Naive thymus-derived CD4-positive, alpha-beta T cell (primary cell): ENCODE data around the gene SULF2. TPM values are rescaled to one million over a fixed set of nuclear protein-coding genes. Genes with fewer than 3 reads are reported as not detected.

Experiments
- ATAC-seq: fragments of 150-1000 bp; cut with Tn5 transposase; 2 replicates; pipeline ENCODE4 v1.10.0; 2021; ENCODE audit warnings: mild to moderate bottlenecking, moderate library complexity
- CTCF ChIA-PET: fragments of 350-600 bp; sonication (Branson Sonifier 250); formaldehyde crosslinking; loops from one replicate; lab custom pipeline; 2021; ENCODE audit warnings: antibody characterized with exemption; lab: Charles Lee
- POLR2A ChIA-PET: fragments of 350-600 bp; sonication (Branson Sonifier 250); formaldehyde crosslinking; loops from one replicate; lab custom pipeline; 2021; ENCODE audit warnings: antibody characterized with exemption, inconsistent platforms; lab: Charles Lee
- DNase-seq, 9 donors: peaks; one replicate each; pipeline versions ENCODE4 v3.0.0 to v3.0.0-alpha.2; 2020 to 2022; ENCODE audit warnings: mixed read lengths in 1 of 9
- H3K27ac ChIP-seq: one replicate; pipeline ENCODE4 v1.7.0; 2013; ENCODE audit warnings: mild to moderate bottlenecking, low read depth, low read length, moderate library complexity
- H3K27me3 ChIP-seq, 2 donors: one replicate each; pipeline ENCODE4 v1.7.0; 2013; ENCODE audit warnings: low read length in 2 of 2, mild to moderate bottlenecking in 2 of 2, moderate library complexity in 2 of 2; ENCODE audit not compliant: control insufficient read depth in 2 of 2, insufficient read depth in 2 of 2
- H3K36me3 ChIP-seq, 3 experiments: 1 replicate in 2 of 3; 2 replicates in 1 of 3; pipeline ENCODE4 v1.7.0; 2013; ENCODE audit warnings: low read length in 3 of 3, mild to moderate bottlenecking in 3 of 3, moderate library complexity in 1 of 3; ENCODE audit not compliant: insufficient read depth in 3 of 3, control insufficient read depth in 2 of 3
- H3K4me1 ChIP-seq, 2 donors: one replicate each; pipeline ENCODE4 v1.7.0; 2013; ENCODE audit warnings: low read length in 2 of 2, mild to moderate bottlenecking in 2 of 2, moderate library complexity in 1 of 2; ENCODE audit not compliant: control insufficient read depth in 2 of 2, insufficient read depth in 2 of 2
- H3K4me3 ChIP-seq: 2 replicates; pipeline ENCODE4 v1.7.0; 2013; ENCODE audit warnings: mild to moderate bottlenecking, low read length
- H3K9me3 ChIP-seq, 3 experiments: 1 replicate in 2 of 3; 2 replicates in 1 of 3; pipeline ENCODE4 v1.7.0; 2013; ENCODE audit warnings: low read length in 3 of 3; ENCODE audit not compliant: control insufficient read depth in 2 of 3
- H3K27ac Mint-ChIP-seq, 9 donors: one replicate each; pipeline ENCODE4 v1.8.0; 2020 to 2022; ENCODE audit warnings: mixed read lengths in 9 of 9, mild to moderate bottlenecking in 8 of 9, moderate library complexity in 5 of 9, inconsistent platforms in 2 of 9
- H3K27me3 Mint-ChIP-seq, 5 donors: one replicate each; pipeline ENCODE4 v1.8.0; 2021 to 2022; ENCODE audit warnings: mixed read lengths in 5 of 5, mild to moderate bottlenecking in 1 of 5
- H3K36me3 Mint-ChIP-seq, 5 donors: one replicate each; pipeline ENCODE4 v1.8.0; 2020 to 2022; ENCODE audit warnings: mixed read lengths in 5 of 5, mild to moderate bottlenecking in 3 of 5, inconsistent platforms in 1 of 5
- H3K4me1 Mint-ChIP-seq, 7 donors: one replicate each; pipeline ENCODE4 v1.8.0; 2020 to 2022; ENCODE audit warnings: mixed read lengths in 7 of 7, mild to moderate bottlenecking in 3 of 7, inconsistent platforms in 1 of 7
- H3K4me3 Mint-ChIP-seq, 10 donors: one replicate each; pipeline ENCODE4 v1.8.0; 2020 to 2022; ENCODE audit warnings: mild to moderate bottlenecking in 10 of 10, mixed read lengths in 10 of 10, moderate library complexity in 6 of 10, inconsistent platforms in 2 of 10
- H3K9me3 Mint-ChIP-seq, 11 donors: one replicate each; pipeline ENCODE4 v1.8.0; 2020 to 2022; ENCODE audit warnings: mixed read lengths in 11 of 11, mild to moderate bottlenecking in 4 of 11, inconsistent platforms in 1 of 11, moderate library complexity in 1 of 11
- intact Hi-C, 2 donors: fragments of 100-400 bp; cut with micrococcal nuclease; formaldehyde crosslinking; loops; one replicate each; pipeline ENCODE4 v1.15.1; 2023
- polyA plus RNA-seq, 2 donors: library from polyadenylated mRNA; unstranded; fragments of 300-500 nt; fragmentation: Illumina TruSeq; gene quantifications; one replicate each; pipeline ENCODE4 v1.2.3, GENCODE V29; 2021
- total RNA-seq, 6 experiments: library from RNA in 5 of 6; stranded (reverse) in 5 of 6; gene quantifications; 1 replicate in 5 of 6; 2 replicates in 1 of 6; pipeline ENCODE4 v1.2.3 and lab custom pipeline; 2021 to 2026

Gene SULF2
- total and polyA plus RNA-seq, 7 experiments from 2014 or later: 0.43 to 133 (median 1.5) TPM

DNA sequence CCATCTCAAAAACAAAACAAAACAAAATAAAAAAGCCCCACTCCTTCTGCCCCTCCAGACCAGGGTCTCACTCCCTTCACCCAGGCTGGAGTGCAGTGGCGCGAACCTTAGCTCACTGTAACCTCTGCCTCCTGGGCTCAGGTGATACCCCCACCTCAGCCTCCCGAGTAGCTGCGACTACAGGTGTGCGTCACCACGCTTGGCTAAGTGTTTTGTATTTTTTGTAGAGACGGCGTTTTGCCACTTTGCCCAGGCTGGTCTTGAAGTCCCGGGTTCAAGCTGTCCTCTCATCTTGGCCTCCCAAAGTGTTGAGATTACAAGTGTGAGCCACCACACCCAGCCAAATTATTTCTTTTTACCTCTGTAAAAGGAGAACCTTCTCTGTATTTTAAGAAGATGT is 173.5 kb downstream of the SULF2 start:
- ATAC-seq (no peak), DNase-seq (no peak)
- intact Hi-C loops: loop anchor here (2.0 to 5.0 kb wide), 2 partner anchors 109 kb away; partner anchors contain the start of gene NCOA3 (in 1 of the 2)
- CTCF ChIA-PET: no interaction called here
- H3K27me3 ChIP-seq: no peaks in the 10 kb centered on the region
- peaks cover 0 to 2% (median 0%) of the 10 kb centered on the region in 11 donors for H3K9me3 Mint-ChIP-seq
- no peaks in the 10 kb centered on the region for H3K9me3 ChIP-seq
- no peaks in the 10 kb centered on the region for H3K27me3 Mint-ChIP-seq
- peaks cover 0 to 24% (median 0%) of the 10 kb centered on the region in 5 donors for H3K36me3 Mint-ChIP-seq
- no peak overlapping the region for H3K27ac ChIP-seq
- H3K4me3 ChIP-seq: no peak overlapping the region
- no peak overlapping the region for H3K4me3 Mint-ChIP-seq
- H3K27ac Mint-ChIP-seq: peak overlapping the region in 7 of 9 donors; percentile 55 to 96 (median 77)
- peaks cover 15 to 32% of the 10 kb centered on the region in 2 donors for H3K4me1 ChIP-seq
- POLR2A ChIA-PET: no interaction called here
- H3K4me1 Mint-ChIP-seq: peaks cover 31 to 77% (median 68%) of the 10 kb centered on the region in 7 donors
- H3K36me3 ChIP-seq: no peaks in the 10 kb centered on the region

DNA sequence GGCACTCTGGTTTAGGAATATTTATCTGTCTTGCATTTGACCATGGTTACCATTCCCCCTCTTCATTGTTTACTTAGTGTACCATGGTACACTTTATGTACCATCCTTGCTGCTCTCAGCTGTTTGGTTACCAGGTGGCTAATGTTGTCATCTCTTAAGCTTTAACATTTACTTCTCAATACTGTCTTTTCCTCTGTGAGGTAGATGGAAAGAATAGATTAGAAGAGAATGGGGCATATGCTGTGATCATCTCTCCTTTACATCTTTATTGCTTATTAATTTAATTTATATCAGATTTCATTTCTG is 174.4 kb downstream of the SULF2 start:
- Mint-ChIP-seq H3K27ac (peak overlapping the region; percentile 65 to 96 (median 86)), H3K27me3 (no peaks in the 10 kb centered on the region), H3K4me3 (peak overlapping the region in 8 of 10 donors; percentile 1 to 83 (median 40)), H3K9me3 (peaks cover 0 to 2% (median 0%) of the 10 kb centered on the region in 11 donors), H3K4me1 (peaks cover 37 to 81% (median 72%) of the 10 kb centered on the region in 7 donors), H3K36me3 (peaks cover 0 to 29% (median 0%) of the 10 kb centered on the region in 5 donors)
- Histone ChIP-seq H3K4me3 (no peak overlapping the region), H3K9me3 (no peaks in the 10 kb centered on the region), H3K27ac (peak overlapping the region; percentile 17), H3K4me1 (peaks cover 24 to 38% of the 10 kb centered on the region in 2 donors), H3K27me3 (no peaks in the 10 kb centered on the region), H3K36me3 (no peaks in the 10 kb centered on the region)
- intact Hi-C loops: loop anchor here (1.0 to 5.0 kb wide), 3 partner anchors 108 to 124 kb away; partner anchors contain the start of gene NCOA3 (in 1 of the 2)
- peak; percentile 54 for ATAC-seq
- DNase-seq: no peak
- ChIA-PET POLR2A (interaction anchor here (0.7 kb wide), 1 partner anchor 10 kb away, joined by 3 read pairs; no protein-coding TSS in a partner anchor), CTCF (interaction anchor here (1.0 to 2.0 kb wide), 2 partner anchors 10 to 338 kb away, joined by 3 to 7 read pairs; no protein-coding TSS in a partner anchor)

- ATAC-seq: peak; percentile 89
- H3K36me3 ChIP-seq: no peaks in the 10 kb centered on the region
- peaks cover 0 to 2% (median 0%) of the 10 kb centered on the region in 11 donors for H3K9me3 Mint-ChIP-seq
- H3K4me3 Mint-ChIP-seq: peak overlapping the region in 8 of 10 donors; percentile 1 to 83 (median 39)
- CTCF ChIA-PET: interaction anchor here (1.0 to 2.0 kb wide), 2 partner anchors 10 to 338 kb away, joined by 3 to 7 read pairs; no protein-coding TSS in a partner anchor
- peak in 4 of 9 donors; percentile 5 to 68 (median 32) for DNase-seq
- H3K4me3 ChIP-seq: no peak overlapping the region
- intact Hi-C loops: loop anchor here (1.0 to 5.0 kb wide), 3 partner anchors 108 to 123 kb away; partner anchors contain the start of gene NCOA3 (in 1 of the 2)
- H3K27me3 Mint-ChIP-seq: no peaks in the 10 kb centered on the region
- POLR2A ChIA-PET: interaction anchor here (0.7 kb wide), 1 partner anchor 10 kb away, joined by 3 read pairs; no protein-coding TSS in a partner anchor
- no peaks in the 10 kb centered on the region for H3K9me3 ChIP-seq
- H3K27me3 ChIP-seq: no peaks in the 10 kb centered on the region
- H3K27ac Mint-ChIP-seq: peak overlapping the region; percentile 65 to 96 (median 86)
- H3K4me1 ChIP-seq: peaks cover 26 to 38% of the 10 kb centered on the region in 2 donors
- peaks cover 0 to 30% (median under 1%) of the 10 kb centered on the region in 5 donors for H3K36me3 Mint-ChIP-seq
- peaks cover 40 to 83% (median 77%) of the 10 kb centered on the region in 7 donors for H3K4me1 Mint-ChIP-seq
- peak overlapping the region; percentile 17 for H3K27ac ChIP-seq
Observed at GRCh38 chr20:47610247-47610944, 174.9 kb downstream of the SULF2 start.

- no peaks in the 10 kb centered on the region for H3K27me3 ChIP-seq
- no peak overlapping the region for H3K4me3 ChIP-seq
- no peak overlapping the region for H3K27ac ChIP-seq
- intact Hi-C loops: loop anchor here in 1 of 2 donors (5.0 kb wide), 1 partner anchor 37 kb away; no protein-coding TSS in a partner anchor
- ATAC-seq (no peak), DNase-seq (no peak)
- Mint-ChIP-seq H3K27me3 (no peaks in the 10 kb centered on the region), H3K36me3 (peaks cover 0 to 33% (median 5%) of the 10 kb centered on the region in 5 donors), H3K27ac (peak overlapping the region in 7 of 9 donors; percentile 21 to 81 (median 49)), H3K9me3 (peaks cover 0 to 2% (median 0%) of the 10 kb centered on the region in 11 donors), H3K4me3 (peak overlapping the region in 4 of 10 donors; percentile 4 to 20 (median 10)), H3K4me1 (peaks cover 46 to 84% (median 81%) of the 10 kb centered on the region in 7 donors)
- H3K4me1 ChIP-seq: peaks cover 26 to 42% of the 10 kb centered on the region in 2 donors
- ChIA-PET CTCF (interaction anchor here (0.6 to 2.0 kb wide), 3 partner anchors 10 to 118 kb away, joined by 3 to 7 read pairs (median 5); no protein-coding TSS in a partner anchor), POLR2A (interaction anchor here (0.7 kb wide), 1 partner anchor 10 kb away, joined by 3 read pairs; no protein-coding TSS in a partner anchor)
- H3K36me3 ChIP-seq: no peaks in the 10 kb centered on the region
- no peaks in the 10 kb centered on the region for H3K9me3 ChIP-seq
Observed at GRCh38 chr20:47609001-47609400, 176.3 kb downstream of the SULF2 start.
